ENCODE measurements around the gene PALD1. TPM values are rescaled to one million over a fixed set of nuclear protein-coding genes. Genes with fewer than 3 reads are reported as not detected.
A peak's percentile ranks its signal among the peaks of the same experiment; 100 is the strongest.

Gene PALD1
- total and polyA plus RNA-seq, 9 of the 15 experiments (the other 6 are each of a cell fraction or from before 2014, with no cell fraction given): 0.03 to 0.29 (median 0.09) TPM; not detected in 2

GRCh38 chr10:70492786-70493659 is 14.5 kb downstream of the PALD1 start:
- FAIRE-seq (no peak), DNase-seq (ENCODE audit: extremely low read depth in 1 of 4, low spot score in 3 of 4) (no peak), ATAC-seq (no peak)
- Histone ChIP-seq H3K9me1 (ENCODE audit: control insufficient read depth, insufficient read depth, low read length) (no peaks in the 10 kb centered on the region), H3K27me3 (ENCODE audit: control insufficient read depth in 2 of 2, insufficient read depth in 2 of 2, low read length in 2 of 2) (peaks cover 70 to 76% of the 10 kb centered on the region in 2 experiments), H3K36me3 (ENCODE audit: control insufficient read depth, insufficient read depth, low read length) (no peaks in the 10 kb centered on the region), H3K9ac (ENCODE audit: insufficient read depth in 1 of 2, low read depth in 2 of 2, low read length in 2 of 2) (no peak overlapping the region), H3K4me3 (no peak overlapping the region), H3K4me1 (replicated peaks in 1 of 2; ENCODE audit: control insufficient read depth in 2 of 2, insufficient read depth in 2 of 2, low read length in 2 of 2) (peaks cover 0 to 5% of the 10 kb centered on the region in 2 experiments; a peak in 1 of 5 replicates), H4K20me1 (replicated peaks; ENCODE audit: control insufficient read depth, insufficient read depth, low read length) (no peaks in the 10 kb centered on the region; the same call in 1 of the 2 replicates), H3K79me2 (ENCODE audit: control insufficient read depth, insufficient read depth, low read length) (no peaks in the 10 kb centered on the region), H3K9me3 (replicated peaks; ENCODE audit: control insufficient read depth, insufficient read depth, low read depth, low read length) (no peaks in the 10 kb centered on the region), H3K27ac (ENCODE audit: extremely low read depth, low read depth, low read length) (no peak overlapping the region), H3K4me2 (ENCODE audit: insufficient read depth, low read length) (no peak overlapping the region), H2AFZ (ENCODE audit: low read depth, low read length) (no peak overlapping the region)
- in situ Hi-C loops (cut with MboI): no loop called here
- POLR2A ChIA-PET: interaction anchor here (0.8 kb wide), 1 partner anchor 9 kb away, joined by 5 read pairs; no protein-coding TSS in a partner anchor
- CTCF ChIA-PET (ENCODE audit: low intra/inter-chr PET ratio): no interaction called here
- WGBS (ENCODE audit: insufficient coverage, low coverage, missing lambda C conversion rate): 3% methylated on average over 10 of the region's 10 CpGs
- intact Hi-C loops (cut with micrococcal nuclease): no loop called here
- TF ChIP-seq SPI1 (IDR thresholded peaks at IDR 0.05; ENCODE audit: borderline replicate concordance, low read depth, low read length) (peak; percentile 97), ATF6 (CRISPR knock-in tag; IDR thresholded peaks at IDR 0.05) (no peak)
- BruUV-seq (replicated peaks): no TSS peak
